DOHH2 (cell line): ENCODE data around the gene DCLK2.

Experiments used
- H3F3A ChIP-seq: fragments of 200-600 bp; sonication (generic), shearing (Covaris generic); 2 replicates; pipeline ENCODE4 v1.6.0; 2016; ENCODE audit warnings: antibody characterized with exemption, mild to moderate bottlenecking; ENCODE audit not compliant: control insufficient read depth, insufficient read depth
- H3K27ac ChIP-seq: fragments of 200-600 bp; sonication (generic); 2 replicates; pipeline ENCODE4 v1.5.1; 2014; ENCODE audit warnings: low read depth, mild to moderate bottlenecking, low read length, moderate library complexity
- H3K27me3 ChIP-seq: fragments of 200-600 bp; sonication (generic); 2 replicates; pipeline ENCODE4 v1.6.1; 2014; ENCODE audit warnings: mild to moderate bottlenecking, low read length, mixed read lengths; ENCODE audit not compliant: control insufficient read depth
- H3K36me3 ChIP-seq: fragments of 200-600 bp; sonication (generic); 2 replicates; pipeline ENCODE4 v1.6.1; 2014; ENCODE audit warnings: mild to moderate bottlenecking, low read length, moderate library complexity, mixed read lengths; ENCODE audit not compliant: control insufficient read depth
- H3K4me1 ChIP-seq: fragments of 200-600 bp; sonication (generic); 2 replicates; pipeline ENCODE4 v1.6.1; 2014; ENCODE audit warnings: mild to moderate bottlenecking, low read length, mixed read lengths; ENCODE audit not compliant: control insufficient read depth
- H3K4me2 ChIP-seq: fragments of 200-600 bp; sonication (generic); 2 replicates; pipeline ENCODE4 v1.6.0; 2014; ENCODE audit warnings: mild to moderate bottlenecking, low read length, moderate library complexity
- H3K4me3 ChIP-seq: fragments of 200-600 bp; sonication (generic); 2 replicates; pipeline ENCODE4 v1.5.1; 2014; ENCODE audit warnings: mild to moderate bottlenecking, low read length, mixed read lengths
- H3K79me2 ChIP-seq: fragments of 200-600 bp; sonication (generic); 2 replicates; pipeline ENCODE4 v1.6.1; 2014; ENCODE audit warnings: mild to moderate bottlenecking, low read length, mixed read lengths; ENCODE audit not compliant: control insufficient read depth
- H3K9me2 ChIP-seq: fragments of 200-600 bp; sonication (generic); replicated peaks from 2 replicates; pipeline ENCODE4 v1.6.1; 2014; ENCODE audit warnings: mild to moderate bottlenecking, low read length, mixed read lengths; ENCODE audit not compliant: control insufficient read depth
- H3K9me3 ChIP-seq: fragments of 200-600 bp; sonication (generic); 2 replicates; pipeline ENCODE4 v1.6.1; 2014; ENCODE audit warnings: antibody characterized with exemption, low read length, mixed read lengths; ENCODE audit not compliant: control insufficient read depth, insufficient read depth
- H4K20me1 ChIP-seq: fragments of 200-600 bp; sonication (generic); 2 replicates; pipeline ENCODE4 v1.6.0; 2014; ENCODE audit warnings: low read depth, mild to moderate bottlenecking, antibody characterized with exemption, low read length, moderate library complexity; ENCODE audit not compliant: control insufficient read depth, insufficient read depth
- CTCF ChIP-seq: fragments of 200-600 bp; sonication (generic); IDR thresholded peaks from one replicate; pipeline ENCODE4 v1.5.1; 2014; ENCODE audit warnings: antibody characterized with exemption, mild to moderate bottlenecking, low read depth, low read length; ENCODE audit not compliant: poor library complexity, severe bottlenecking
- EZH2phosphoT487 ChIP-seq: fragments of 200-600 bp; sonication (generic); IDR thresholded peaks from 2 replicates; pipeline ENCODE4 v1.6.1; 2017; ENCODE audit warnings: borderline replicate concordance, mild to moderate bottlenecking, antibody characterized with exemption, low read length, moderate library complexity, mixed read lengths

Gene DCLK2

GRCh38 chr4:150061086-150061776, 17.0 kb upstream of the DCLK2 start:
- H3K4me2 ChIP-seq = no peak overlapping the region
- no peaks in the 10 kb centered on the region for H3K9me3 ChIP-seq
- H3K9me2 ChIP-seq = no peaks in the 10 kb centered on the region
- no peaks in the 10 kb centered on the region for H3K36me3 ChIP-seq
- H3K27ac ChIP-seq = no peak overlapping the region
- no peaks in the 10 kb centered on the region for H3F3A ChIP-seq
- no peak for TF ChIP-seq CTCF
- H3K79me2 ChIP-seq = no peaks in the 10 kb centered on the region
- H3K4me3 ChIP-seq = no peak overlapping the region
- no peaks in the 10 kb centered on the region for H4K20me1 ChIP-seq
- no peaks in the 10 kb centered on the region for H3K4me1 ChIP-seq
- H3K27me3 ChIP-seq = no peaks in the 10 kb centered on the region

GRCh38 chr4:150063128-150063527, 15.1 kb upstream of the DCLK2 start:
- Histone ChIP-seq H3K9me2 (no peaks in the 10 kb centered on the region), H3K4me1 (no peaks in the 10 kb centered on the region), H3K36me3 (no peaks in the 10 kb centered on the region), H3K4me2 (no peak overlapping the region), H3K27me3 (no peaks in the 10 kb centered on the region), H3K9me3 (no peaks in the 10 kb centered on the region), H3K79me2 (no peaks in the 10 kb centered on the region), H4K20me1 (no peaks in the 10 kb centered on the region), H3K27ac (no peak overlapping the region), H3K4me3 (no peak overlapping the region), H3F3A (no peaks in the 10 kb centered on the region)
- TF ChIP-seq EZH2phosphoT487 (no peak), CTCF (no peak)

GRCh38 chr4:150065740-150066139, 12.5 kb upstream of the DCLK2 start:
- H3F3A ChIP-seq = no peaks in the 10 kb centered on the region
- H3K9me2 ChIP-seq = no peaks in the 10 kb centered on the region
- H3K4me1 ChIP-seq = no peaks in the 10 kb centered on the region
- H3K36me3 ChIP-seq = no peaks in the 10 kb centered on the region
- no peak for TF ChIP-seq EZH2phosphoT487
- no peak for TF ChIP-seq CTCF
- H3K27me3 ChIP-seq = no peaks in the 10 kb centered on the region
- no peak overlapping the region for H3K27ac ChIP-seq
- H3K79me2 ChIP-seq = no peaks in the 10 kb centered on the region
- H3K4me3 ChIP-seq = no peak overlapping the region
- H3K4me2 ChIP-seq = no peak overlapping the region
- no peaks in the 10 kb centered on the region for H3K9me3 ChIP-seq
- H4K20me1 ChIP-seq = no peaks in the 10 kb centered on the region

- H3K27me3 ChIP-seq = no peaks in the 10 kb centered on the region
- no peaks in the 10 kb centered on the region for H3K9me3 ChIP-seq
- H3K4me3 ChIP-seq = no peak overlapping the region
- no peak overlapping the region for H3K4me2 ChIP-seq
- no peak for TF ChIP-seq EZH2phosphoT487
- TF ChIP-seq CTCF = no peak
- H3F3A ChIP-seq = no peaks in the 10 kb centered on the region
- no peaks in the 10 kb centered on the region for H3K4me1 ChIP-seq
- no peaks in the 10 kb centered on the region for H4K20me1 ChIP-seq
- no peaks in the 10 kb centered on the region for H3K36me3 ChIP-seq
- H3K79me2 ChIP-seq = no peaks in the 10 kb centered on the region
- no peak overlapping the region for H3K27ac ChIP-seq
- no peaks in the 10 kb centered on the region for H3K9me2 ChIP-seq
Observed at GRCh38 chr4:150067859-150068258, 10.4 kb upstream of the DCLK2 start.
